GM23338 (cell line): ENCODE measurements around the gene WNT7A.

Source experiments
- CREB1 ChIP-seq: fragments of 250-450 bp; sonication (Bioruptor Pico); IDR thresholded peaks from 2 replicates; pipeline ENCODE4 v1.5.0; 2020; ENCODE audit warnings: low read depth, mild to moderate bottlenecking, moderate library complexity
- EZH2 ChIP-seq: fragments of 200-600 bp; sonication (generic); IDR thresholded peaks from one replicate; pipeline ENCODE4 v1.8.0; 2017; ENCODE audit warnings: antibody characterized with exemption, mild to moderate bottlenecking, low read depth; ENCODE audit not compliant: unreplicated experiment
- JUNB ChIP-seq: IDR thresholded peaks from one replicate; pipeline ENCODE4 v1.6.1; 2016; ENCODE audit warnings: antibody characterized with exemption; ENCODE audit not compliant: unreplicated experiment
- NANOG ChIP-seq: IDR thresholded peaks from 2 replicates; pipeline ENCODE4 v1.6.1; 2016; ENCODE audit warnings: antibody characterized with exemption, borderline replicate concordance
- POLR2AphosphoS5 ChIP-seq: IDR thresholded peaks from 2 replicates; pipeline ENCODE4 v1.6.1; 2016; ENCODE audit warnings: antibody characterized with exemption, low read depth
- TF ChIP-seq, protein P1 (sequence below), 2 experiments: fragments of 200-600 bp in 1 of 2; sonication (generic) in 1 of 2; conservative IDR thresholded peaks; 2 replicates each; pipeline versions ENCODE4 v1.5.1 to v1.6.1; 2016 to 2017; ENCODE audit warnings: antibody characterized with exemption in 2 of 2, low read depth in 2 of 2, mild to moderate bottlenecking in 2 of 2, moderate library complexity in 1 of 2
- TF ChIP-seq, protein P2 (sequence below): IDR thresholded peaks from one replicate; pipeline ENCODE4 v1.6.1; 2018; ENCODE audit warnings: antibody characterized with exemption; ENCODE audit not compliant: unreplicated experiment

DNA sequence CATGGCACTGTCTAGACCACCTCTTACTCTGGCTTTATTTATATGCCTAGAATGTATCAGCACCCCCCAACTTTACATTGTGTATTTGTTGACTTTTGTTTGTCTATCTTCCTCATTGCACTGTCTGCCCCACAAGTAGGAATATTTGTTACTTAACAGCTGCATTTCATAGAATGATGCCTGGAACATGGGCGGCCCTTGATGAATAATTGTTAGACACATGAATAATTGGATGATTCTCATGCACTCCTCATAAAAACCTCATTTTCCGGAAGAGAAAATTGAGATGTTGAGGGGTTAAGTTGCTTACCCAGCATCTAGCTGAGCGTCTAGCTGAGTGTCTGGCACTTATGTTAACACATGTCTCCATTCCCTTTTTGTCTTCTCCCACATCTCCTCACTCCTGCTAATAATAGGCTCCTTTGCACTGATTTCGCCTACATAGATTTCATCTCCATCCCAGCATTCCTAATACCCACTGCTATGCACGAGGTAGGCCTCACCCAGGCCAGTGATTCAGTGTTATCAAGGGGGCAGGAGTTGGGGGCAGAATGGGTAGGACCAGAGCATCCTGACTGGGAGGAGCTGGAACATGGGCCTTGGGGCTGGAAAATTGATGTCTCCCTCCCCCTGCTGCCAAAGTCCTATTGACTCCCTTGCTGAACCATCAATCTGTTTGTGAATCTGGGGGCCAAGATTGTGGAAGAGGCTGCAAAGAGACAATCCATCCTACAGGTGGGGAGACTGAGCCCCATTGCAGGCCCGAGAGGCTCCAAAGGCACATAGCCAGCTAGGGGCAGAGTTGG is 7.8 kb upstream of the WNT7A start:
- no peak for TF ChIP-seq EZH2
- TF ChIP-seq, protein P1, sequence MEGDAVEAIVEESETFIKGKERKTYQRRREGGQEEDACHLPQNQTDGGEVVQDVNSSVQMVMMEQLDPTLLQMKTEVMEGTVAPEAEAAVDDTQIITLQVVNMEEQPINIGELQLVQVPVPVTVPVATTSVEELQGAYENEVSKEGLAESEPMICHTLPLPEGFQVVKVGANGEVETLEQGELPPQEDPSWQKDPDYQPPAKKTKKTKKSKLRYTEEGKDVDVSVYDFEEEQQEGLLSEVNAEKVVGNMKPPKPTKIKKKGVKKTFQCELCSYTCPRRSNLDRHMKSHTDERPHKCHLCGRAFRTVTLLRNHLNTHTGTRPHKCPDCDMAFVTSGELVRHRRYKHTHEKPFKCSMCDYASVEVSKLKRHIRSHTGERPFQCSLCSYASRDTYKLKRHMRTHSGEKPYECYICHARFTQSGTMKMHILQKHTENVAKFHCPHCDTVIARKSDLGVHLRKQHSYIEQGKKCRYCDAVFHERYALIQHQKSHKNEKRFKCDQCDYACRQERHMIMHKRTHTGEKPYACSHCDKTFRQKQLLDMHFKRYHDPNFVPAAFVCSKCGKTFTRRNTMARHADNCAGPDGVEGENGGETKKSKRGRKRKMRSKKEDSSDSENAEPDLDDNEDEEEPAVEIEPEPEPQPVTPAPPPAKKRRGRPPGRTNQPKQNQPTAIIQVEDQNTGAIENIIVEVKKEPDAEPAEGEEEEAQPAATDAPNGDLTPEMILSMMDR (conservative IDR thresholded peaks at IDR 0.05; ENCODE audit: low read depth in 2 of 2): no peak
- no peak for TF ChIP-seq CREB1 (CRISPR knock-in tag)
- TF ChIP-seq NANOG: no peak
- TF ChIP-seq JUNB: no peak
- TF ChIP-seq POLR2AphosphoS5: no peak
- TF ChIP-seq, protein P2, sequence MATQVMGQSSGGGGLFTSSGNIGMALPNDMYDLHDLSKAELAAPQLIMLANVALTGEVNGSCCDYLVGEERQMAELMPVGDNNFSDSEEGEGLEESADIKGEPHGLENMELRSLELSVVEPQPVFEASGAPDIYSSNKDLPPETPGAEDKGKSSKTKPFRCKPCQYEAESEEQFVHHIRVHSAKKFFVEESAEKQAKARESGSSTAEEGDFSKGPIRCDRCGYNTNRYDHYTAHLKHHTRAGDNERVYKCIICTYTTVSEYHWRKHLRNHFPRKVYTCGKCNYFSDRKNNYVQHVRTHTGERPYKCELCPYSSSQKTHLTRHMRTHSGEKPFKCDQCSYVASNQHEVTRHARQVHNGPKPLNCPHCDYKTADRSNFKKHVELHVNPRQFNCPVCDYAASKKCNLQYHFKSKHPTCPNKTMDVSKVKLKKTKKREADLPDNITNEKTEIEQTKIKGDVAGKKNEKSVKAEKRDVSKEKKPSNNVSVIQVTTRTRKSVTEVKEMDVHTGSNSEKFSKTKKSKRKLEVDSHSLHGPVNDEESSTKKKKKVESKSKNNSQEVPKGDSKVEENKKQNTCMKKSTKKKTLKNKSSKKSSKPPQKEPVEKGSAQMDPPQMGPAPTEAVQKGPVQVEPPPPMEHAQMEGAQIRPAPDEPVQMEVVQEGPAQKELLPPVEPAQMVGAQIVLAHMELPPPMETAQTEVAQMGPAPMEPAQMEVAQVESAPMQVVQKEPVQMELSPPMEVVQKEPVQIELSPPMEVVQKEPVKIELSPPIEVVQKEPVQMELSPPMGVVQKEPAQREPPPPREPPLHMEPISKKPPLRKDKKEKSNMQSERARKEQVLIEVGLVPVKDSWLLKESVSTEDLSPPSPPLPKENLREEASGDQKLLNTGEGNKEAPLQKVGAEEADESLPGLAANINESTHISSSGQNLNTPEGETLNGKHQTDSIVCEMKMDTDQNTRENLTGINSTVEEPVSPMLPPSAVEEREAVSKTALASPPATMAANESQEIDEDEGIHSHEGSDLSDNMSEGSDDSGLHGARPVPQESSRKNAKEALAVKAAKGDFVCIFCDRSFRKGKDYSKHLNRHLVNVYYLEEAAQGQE: no peak
